ENCODE measurements around the gene SCN2B. TPM values are rescaled to one million over a fixed set of nuclear protein-coding genes. Genes with fewer than 3 reads are reported as not detected.
A peak's percentile ranks its signal among the peaks of the same experiment; 100 is the strongest.

Gene SCN2B
- total RNA-seq, 1 donor from 2014 or later: under 0.01 TPM

- TF ChIP-seq CTCF (conservative IDR thresholded peaks at IDR 0.05; ENCODE audit: low read depth, low read length): no peak
- no peak for DNase-seq (ENCODE audit: low read depth)
- H3K4me3 ChIP-seq (ENCODE audit: low read depth, low read length): no peak overlapping the region
Measured at GRCh38 chr11:118148856-118149255, 27.6 kb downstream of the SCN2B start.

GRCh38 chr11:118148240-118148639 lies 28.2 kb downstream of the SCN2B start:
- no peak for TF ChIP-seq CTCF (conservative IDR thresholded peaks at IDR 0.05; ENCODE audit: low read depth, low read length)
- DNase-seq (ENCODE audit: low read depth): no peak
- no peak overlapping the region for H3K4me3 ChIP-seq (ENCODE audit: low read depth, low read length)

- no peak overlapping the region for H3K4me3 ChIP-seq (ENCODE audit: low read depth, low read length)
Measured at GRCh38 chr11:118147502-118147901, 28.9 kb downstream of the SCN2B start.

GRCh38 chr11:118146554-118146953 lies 29.9 kb downstream of the SCN2B start:
- no peak for TF ChIP-seq CTCF (conservative IDR thresholded peaks at IDR 0.05; ENCODE audit: low read depth, low read length)
- DNase-seq (ENCODE audit: low read depth): no peak
- H3K4me3 ChIP-seq (ENCODE audit: low read depth, low read length): no peak overlapping the region

More at GRCh38 chr11:118147502-118147901, 28.9 kb downstream of the SCN2B start:
- no peak for TF ChIP-seq CTCF (conservative IDR thresholded peaks at IDR 0.05; ENCODE audit: low read depth, low read length)
- DNase-seq (ENCODE audit: low read depth): no peak

GRCh38 chr11:118145285-118146227 lies 30.9 kb downstream of the SCN2B start:
- DNase-seq (ENCODE audit: low read depth): no peak
- peak; percentile 86 for TF ChIP-seq CTCF (conservative IDR thresholded peaks at IDR 0.05; ENCODE audit: low read depth, low read length)
- peak overlapping the region; percentile 66 for H3K4me3 ChIP-seq (ENCODE audit: low read depth, low read length)

GRCh38 chr11:118144301-118145268 lies 31.9 kb downstream of the SCN2B start:
- no peak for DNase-seq (ENCODE audit: low read depth)
- TF ChIP-seq CTCF (conservative IDR thresholded peaks at IDR 0.05; ENCODE audit: low read depth, low read length): no peak
- H3K4me3 ChIP-seq (ENCODE audit: low read depth, low read length): no peak overlapping the region
